ENCODE results near the gene LYSMD2. TPM values are rescaled to one million over a fixed set of nuclear protein-coding genes. Genes with fewer than 3 reads are reported as not detected.

LYSMD2 gene
- total RNA-seq, 1 experiment from 2014 or later, result 2.2 TPM

DNA sequence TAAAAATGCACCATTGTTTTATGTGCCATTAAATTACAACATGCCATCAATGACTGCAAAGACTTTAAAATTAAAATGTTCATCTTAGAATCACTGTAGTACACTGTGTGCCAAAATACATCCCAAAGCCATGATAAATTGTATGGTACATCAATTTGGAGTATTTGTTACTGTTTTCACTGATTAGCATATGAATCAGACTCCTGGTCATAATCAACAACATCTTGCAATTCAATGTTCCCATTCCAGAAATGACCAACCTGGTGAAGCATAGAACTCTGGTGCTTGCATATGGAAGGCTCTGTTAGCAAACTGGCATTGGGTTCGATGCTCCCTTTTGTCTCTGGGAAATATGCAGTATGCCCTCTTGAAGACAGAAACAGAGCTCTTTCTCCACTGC, 22.5 kb downstream of the LYSMD2 start (continued):
- TF ChIP-seq MAX (CRISPR knock-in tag; IDR thresholded peaks at IDR 0.05) (no peak), ZNF263 (CRISPR knock-in tag; IDR thresholded peaks at IDR 0.05; ENCODE audit: low read depth) (no peak), ZNF671 (CRISPR knock-in tag; IDR thresholded peaks at IDR 0.05) (no peak), ATF1 (CRISPR knock-in tag; IDR thresholded peaks at IDR 0.05) (no peak), ZBTB21 (CRISPR knock-in tag; IDR thresholded peaks at IDR 0.05; ENCODE audit: borderline replicate concordance) (no peak), ATF6 (CRISPR knock-in tag; IDR thresholded peaks at IDR 0.05) (no peak), NR3C1 (CRISPR knock-in tag; conservative IDR thresholded peaks at IDR 0.05; ENCODE audit: low read depth) (no peak), ZNF121 (CRISPR knock-in tag; IDR thresholded peaks at IDR 0.05) (no peak)

DNA sequence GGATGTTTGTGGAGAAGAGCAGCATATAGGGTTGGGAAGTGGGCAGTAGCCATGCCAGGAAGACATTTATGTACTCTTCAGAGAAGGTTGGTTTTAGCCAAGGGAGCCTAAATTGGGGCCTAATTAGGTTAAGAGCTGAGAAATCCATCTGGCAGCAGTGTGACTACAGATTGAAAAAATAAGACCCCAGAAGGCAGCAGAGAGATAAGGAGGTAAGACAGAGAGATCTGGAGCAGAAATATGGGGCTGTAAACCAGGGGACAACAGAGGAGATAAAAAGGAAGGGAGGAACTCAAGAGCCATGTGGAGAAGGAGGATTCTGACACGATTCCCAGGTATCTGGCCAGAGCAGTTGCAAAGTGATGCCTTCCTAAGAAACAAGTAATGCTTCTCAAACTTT, 23.3 kb downstream of the LYSMD2 start:
- no peak for TF ChIP-seq RORB (CRISPR knock-in tag; IDR thresholded peaks at IDR 0.05)
- TF ChIP-seq ARID4B (CRISPR knock-in tag; IDR thresholded peaks at IDR 0.05; ENCODE audit: borderline replicate concordance), result no peak
- no peak for TF ChIP-seq ZNF263 (CRISPR knock-in tag; IDR thresholded peaks at IDR 0.05; ENCODE audit: low read depth)
- no peak for TF ChIP-seq OVOL2 (CRISPR knock-in tag; IDR thresholded peaks at IDR 0.05; ENCODE audit: borderline replicate concordance)
- TF ChIP-seq AR (CRISPR knock-in tag; IDR thresholded peaks at IDR 0.05), result no peak
- TF ChIP-seq ZNF138 (CRISPR knock-in tag; conservative IDR thresholded peaks at IDR 0.05), result no peak
- no peak for TF ChIP-seq SMAD4 (CRISPR knock-in tag; IDR thresholded peaks at IDR 0.05)
- TF ChIP-seq SP1 (CRISPR knock-in tag; conservative IDR thresholded peaks at IDR 0.05), result no peak
- no peak for TF ChIP-seq PRRX2 (CRISPR knock-in tag; IDR thresholded peaks at IDR 0.05)
- no peak for TF ChIP-seq NR3C1 (CRISPR knock-in tag; conservative IDR thresholded peaks at IDR 0.05; ENCODE audit: low read depth)
- TF ChIP-seq NR1H2 (CRISPR knock-in tag; IDR thresholded peaks at IDR 0.05), result no peak
- TF ChIP-seq E2F5 (CRISPR knock-in tag; IDR thresholded peaks at IDR 0.05), result no peak
- DNase-seq (ENCODE audit: low spot score) (no peak), ATAC-seq (no peak)
- Mint-ChIP-seq H3K27ac (no peak overlapping the region), H3K36me3 (0 out of 2 replicates have a peak, but pooled peaks cover 5% of the 10 kb centered on the region), H3K4me3 (no peak overlapping the region), H3K9me3 (no peaks in the 10 kb centered on the region), H3K4me1 (no peaks in the 10 kb centered on the region), H3K27me3 (ENCODE audit: low read depth) (no peaks in the 10 kb centered on the region)
- CTCF ChIA-PET, result no interaction called here
- POLR2A ChIA-PET, result no interaction called here

Data from WTC11 (cell line).